ENCODE data around the gene PDAP1.
"Not testable (repeated sequence)": the region's sequence is repeated elsewhere in the genome, so short reads cannot be mapped to it uniquely, and the experiment has no call there.

Gene PDAP1

GRCh38 chr7:99384523-99384922, 23.9 kb downstream of the PDAP1 start:
- peaks cover 23% of the 10 kb centered on the region for H3K36me3 ChIP-seq (ENCODE audit: control insufficient read depth, insufficient read depth, low read length)

GRCh38 chr7:99383791-99384370, 24.5 kb downstream of the PDAP1 start:
- Histone ChIP-seq H3K27ac (ENCODE audit: low read depth, low read length) (no peak overlapping the region), H3K27me3 (ENCODE audit: control insufficient read depth, insufficient read depth, low read length) (no peaks in the 10 kb centered on the region), H3K9me3 (ENCODE audit: control insufficient read depth, insufficient read depth, low read length) (no peaks in the 10 kb centered on the region), H3K4me1 (ENCODE audit: control insufficient read depth, insufficient read depth, low read length) (0 out of 2 replicates have a peak, but pooled peaks cover 9% of the 10 kb centered on the region), H3K4me3 (ENCODE audit: low read depth, low read length) (no peak overlapping the region), H3K9ac (ENCODE audit: low read depth, low read length) (no peak overlapping the region), H3K36me3 (ENCODE audit: control insufficient read depth, insufficient read depth, low read length) (peaks cover 26% of the 10 kb centered on the region)

More at GRCh38 chr7:99384523-99384922, 23.9 kb downstream of the PDAP1 start:
- Histone ChIP-seq H3K4me3 (ENCODE audit: low read depth, low read length) (no peak overlapping the region), H3K9ac (ENCODE audit: low read depth, low read length) (no peak overlapping the region), H3K9me3 (ENCODE audit: control insufficient read depth, insufficient read depth, low read length) (no peaks in the 10 kb centered on the region), H3K27me3 (ENCODE audit: control insufficient read depth, insufficient read depth, low read length) (no peaks in the 10 kb centered on the region), H3K4me1 (ENCODE audit: control insufficient read depth, insufficient read depth, low read length) (0 out of 2 replicates have a peak, but pooled peaks cover 7% of the 10 kb centered on the region), H3K27ac (ENCODE audit: low read depth, low read length) (no peak overlapping the region)

- H3K9ac ChIP-seq (ENCODE audit: low read depth, low read length): no peak overlapping the region
- H3K36me3 ChIP-seq (ENCODE audit: control insufficient read depth, insufficient read depth, low read length): peaks cover 23% of the 10 kb centered on the region
- H3K4me3 ChIP-seq (ENCODE audit: low read depth, low read length): no peak overlapping the region
- no peaks in the 10 kb centered on the region for H3K9me3 ChIP-seq (ENCODE audit: control insufficient read depth, insufficient read depth, low read length)
- 0 out of 2 replicates have a peak, but pooled peaks cover 9% of the 10 kb centered on the region for H3K4me1 ChIP-seq (ENCODE audit: control insufficient read depth, insufficient read depth, low read length)
- H3K27ac ChIP-seq (ENCODE audit: low read depth, low read length): no peak overlapping the region
- H3K27me3 ChIP-seq (ENCODE audit: control insufficient read depth, insufficient read depth, low read length): no peaks in the 10 kb centered on the region
Measured at GRCh38 chr7:99383203-99383602, 25.2 kb downstream of the PDAP1 start.

GRCh38 chr7:99381664-99382075, 26.7 kb downstream of the PDAP1 start:
- Histone ChIP-seq H3K27me3 (ENCODE audit: control insufficient read depth, insufficient read depth, low read length) (no peaks in the 10 kb centered on the region), H3K36me3 (ENCODE audit: control insufficient read depth, insufficient read depth, low read length) (peaks cover 20% of the 10 kb centered on the region), H3K27ac (ENCODE audit: low read depth, low read length) (no peak overlapping the region), H3K9me3 (ENCODE audit: control insufficient read depth, insufficient read depth, low read length) (no peaks in the 10 kb centered on the region), H3K9ac (ENCODE audit: low read depth, low read length) (no peak overlapping the region), H3K4me3 (ENCODE audit: low read depth, low read length) (no peak overlapping the region), H3K4me1 (ENCODE audit: control insufficient read depth, insufficient read depth, low read length) (0 out of 2 replicates have a peak, but pooled peaks cover 9% of the 10 kb centered on the region)

- Histone ChIP-seq H3K9ac (ENCODE audit: low read depth, low read length) (no peak overlapping the region), H3K27ac (ENCODE audit: low read depth, low read length) (no peak overlapping the region), H3K36me3 (ENCODE audit: control insufficient read depth, insufficient read depth, low read length) (peaks cover 16% of the 10 kb centered on the region), H3K9me3 (ENCODE audit: control insufficient read depth, insufficient read depth, low read length) (no peaks in the 10 kb centered on the region), H3K4me3 (ENCODE audit: low read depth, low read length) (no peak overlapping the region), H3K27me3 (ENCODE audit: control insufficient read depth, insufficient read depth, low read length) (no peaks in the 10 kb centered on the region), H3K4me1 (ENCODE audit: control insufficient read depth, insufficient read depth, low read length) (0 out of 2 replicates have a peak, but pooled peaks cover 9% of the 10 kb centered on the region)
Measured at GRCh38 chr7:99380823-99381663, 27.4 kb downstream of the PDAP1 start.

GRCh38 chr7:99380032-99380822, 28.2 kb downstream of the PDAP1 start:
- Histone ChIP-seq H3K4me3 (ENCODE audit: low read depth, low read length) (no peak overlapping the region), H3K27me3 (ENCODE audit: control insufficient read depth, insufficient read depth, low read length) (no peaks in the 10 kb centered on the region), H3K4me1 (ENCODE audit: control insufficient read depth, insufficient read depth, low read length) (0 out of 2 replicates have a peak, but pooled peaks cover 9% of the 10 kb centered on the region)

GRCh38 chr7:99379693-99380031, 28.7 kb downstream of the PDAP1 start:
- not testable (repeated sequence) for H3K27me3 ChIP-seq (ENCODE audit: control insufficient read depth, insufficient read depth, low read length); H3K4me1 ChIP-seq (ENCODE audit: control insufficient read depth, insufficient read depth, low read length); H3K9ac ChIP-seq (ENCODE audit: low read depth, low read length); H3K9me3 ChIP-seq (ENCODE audit: control insufficient read depth, insufficient read depth, low read length); H3K4me3 ChIP-seq (ENCODE audit: low read depth, low read length); H3K27ac ChIP-seq (ENCODE audit: low read depth, low read length)
- H3K36me3 ChIP-seq (ENCODE audit: control insufficient read depth, insufficient read depth, low read length): peaks cover 16% of the 10 kb centered on the region

More at GRCh38 chr7:99380032-99380822, 28.2 kb downstream of the PDAP1 start:
- H3K36me3 ChIP-seq (ENCODE audit: control insufficient read depth, insufficient read depth, low read length): peaks cover 16% of the 10 kb centered on the region
- H3K9me3 ChIP-seq (ENCODE audit: control insufficient read depth, insufficient read depth, low read length): no peaks in the 10 kb centered on the region
- H3K27ac ChIP-seq (ENCODE audit: low read depth, low read length): no peak overlapping the region
- no peak overlapping the region for H3K9ac ChIP-seq (ENCODE audit: low read depth, low read length)

GRCh38 chr7:99379043-99379577, 29.3 kb downstream of the PDAP1 start:
- H3K27me3 ChIP-seq (ENCODE audit: control insufficient read depth, insufficient read depth, low read length): no peaks in the 10 kb centered on the region
- H3K4me1 ChIP-seq (ENCODE audit: control insufficient read depth, insufficient read depth, low read length): 0 out of 2 replicates have a peak, but pooled peaks cover 9% of the 10 kb centered on the region
- H3K9me3 ChIP-seq (ENCODE audit: control insufficient read depth, insufficient read depth, low read length): no peaks in the 10 kb centered on the region
- H3K4me3 ChIP-seq (ENCODE audit: low read depth, low read length): no peak overlapping the region
- H3K36me3 ChIP-seq (ENCODE audit: control insufficient read depth, insufficient read depth, low read length): peaks cover 16% of the 10 kb centered on the region
- no peak overlapping the region for H3K9ac ChIP-seq (ENCODE audit: low read depth, low read length)
- no peak overlapping the region for H3K27ac ChIP-seq (ENCODE audit: low read depth, low read length)

- 0 out of 2 replicates have a peak, but pooled peaks cover 12% of the 10 kb centered on the region for H3K4me1 ChIP-seq (ENCODE audit: control insufficient read depth, insufficient read depth, low read length)
- no peak overlapping the region for H3K9ac ChIP-seq (ENCODE audit: low read depth, low read length)
- H3K27ac ChIP-seq (ENCODE audit: low read depth, low read length): no peak overlapping the region
- H3K9me3 ChIP-seq (ENCODE audit: control insufficient read depth, insufficient read depth, low read length): no peaks in the 10 kb centered on the region
- no peaks in the 10 kb centered on the region for H3K27me3 ChIP-seq (ENCODE audit: control insufficient read depth, insufficient read depth, low read length)
- peak overlapping the region; percentile 83 for H3K4me3 ChIP-seq (ENCODE audit: low read depth, low read length)
- peaks cover 8% of the 10 kb centered on the region for H3K36me3 ChIP-seq (ENCODE audit: control insufficient read depth, insufficient read depth, low read length)
Measured at GRCh38 chr7:99375070-99375807, 33.2 kb downstream of the PDAP1 start.

All from HUES48 (cell line).